CD4-positive, alpha-beta T cell treated with Interleukin-17A for 4 hours (primary cell): Measurements from ENCODE around the gene RPS16.

Experiments
- DNase-seq: peaks from one replicate; pipeline ENCODE4 v3.0.0-alpha.2; 2020; ENCODE audit warnings: mixed read lengths

The RPS16 gene

DNA sequence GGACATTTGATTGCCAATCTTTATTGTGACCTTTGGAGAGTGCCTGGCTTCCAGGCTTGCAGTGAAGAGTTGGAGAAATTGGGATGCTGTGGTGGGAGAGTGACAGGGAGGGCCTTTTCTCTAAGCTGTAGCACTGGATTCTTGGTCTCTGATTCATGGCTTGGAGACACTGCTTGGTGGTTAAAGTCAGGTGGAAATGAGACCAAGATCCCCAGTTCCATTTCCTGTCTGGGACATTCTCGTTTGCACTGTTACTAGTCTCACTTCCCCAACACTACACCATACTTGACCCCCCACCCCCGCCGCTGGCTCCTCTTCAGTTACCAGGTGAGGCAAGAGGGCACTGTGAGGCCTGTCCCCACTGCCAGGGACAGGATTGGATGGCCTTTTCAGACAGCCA lies 12.5 kb upstream of the RPS16 start:
- no peak for DNase-seq

DNA sequence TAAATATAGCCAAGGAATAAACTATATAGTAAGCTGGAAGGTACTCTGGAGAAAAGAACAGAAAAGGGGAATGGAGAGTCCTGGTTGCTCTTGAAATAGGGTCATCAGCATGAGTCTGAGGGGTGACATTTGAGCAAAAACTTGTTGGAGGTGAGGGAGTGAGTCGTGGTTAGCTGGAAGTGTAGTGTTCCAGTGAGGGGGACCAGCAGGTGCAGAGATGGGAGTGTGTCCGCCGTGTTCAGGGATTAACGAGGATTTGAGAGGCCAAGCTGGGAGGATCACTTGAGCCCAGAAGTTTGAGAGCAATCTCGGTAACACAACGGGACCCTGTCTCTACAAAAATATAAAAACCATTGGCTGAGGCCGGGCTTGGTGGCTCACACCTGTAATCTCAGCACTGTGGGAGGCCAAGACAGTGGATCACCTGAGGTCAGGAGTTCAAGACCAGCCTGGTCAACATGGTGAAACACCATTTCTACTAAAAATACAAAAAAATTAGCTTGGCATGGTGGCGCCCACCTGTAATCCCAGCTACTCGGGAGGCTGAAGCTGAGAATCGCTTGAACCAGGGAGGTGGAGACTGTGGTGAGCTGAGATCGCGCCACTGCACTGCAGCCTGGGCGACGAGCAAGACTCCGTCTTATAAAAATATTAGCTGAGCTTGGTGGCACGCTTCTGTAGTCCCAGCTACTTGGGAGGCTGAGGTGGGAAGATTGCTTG lies 10.8 kb upstream of the RPS16 start:
- no peak for DNase-seq

DNA sequence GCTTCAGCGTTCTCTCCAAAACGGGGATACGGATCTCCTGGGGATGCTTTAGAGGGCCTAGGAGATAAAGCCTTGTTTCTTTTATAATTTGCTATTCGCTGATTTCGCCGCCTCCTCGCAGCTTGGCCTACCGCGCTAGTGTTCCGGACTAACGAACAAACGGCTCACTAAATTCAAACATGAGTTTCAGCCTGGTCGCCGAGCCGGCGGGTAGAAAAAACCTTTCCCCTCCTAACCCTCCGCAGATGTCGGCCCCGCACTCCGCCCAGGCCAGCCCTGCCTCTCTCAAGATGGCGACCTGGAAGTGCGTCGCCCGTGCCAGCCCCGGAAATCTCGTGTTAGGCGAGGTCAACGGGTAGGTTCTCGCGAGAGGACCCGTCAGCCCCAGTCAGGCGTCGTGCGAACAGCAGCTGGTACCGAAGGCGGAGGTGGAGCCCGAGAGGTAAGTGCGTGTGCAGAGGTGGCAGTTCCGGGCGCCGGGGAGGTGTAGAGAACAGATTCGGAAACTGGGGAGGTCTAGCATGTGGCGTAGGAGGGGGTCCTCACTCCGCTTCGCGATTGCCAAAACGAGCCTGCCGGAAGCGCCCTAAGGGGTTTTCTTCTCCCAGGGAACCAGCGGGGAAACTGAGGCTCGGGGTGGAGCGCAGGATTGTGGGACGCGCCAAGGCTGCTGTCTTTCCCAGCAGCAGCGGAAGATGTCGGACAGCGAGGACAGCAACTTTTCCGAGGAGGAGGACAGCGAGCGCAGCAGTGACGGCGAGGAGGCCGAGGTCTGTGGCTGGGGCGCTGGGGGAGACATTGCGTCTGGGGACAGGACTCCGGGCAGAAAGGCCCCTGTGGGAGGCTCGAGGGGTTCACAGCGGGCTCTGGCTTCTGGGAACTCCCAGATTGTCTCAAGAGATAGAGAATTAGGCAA lies 9.7 kb upstream of the RPS16 start, which contains the start of gene SUPT5H:
SUPT5H (plus strand) TSS at position 387 of the 916 bp plus-strand sequence; CDS start at position 696, 309 bp downstream.
- peak; percentile 97 for DNase-seq

DNA sequence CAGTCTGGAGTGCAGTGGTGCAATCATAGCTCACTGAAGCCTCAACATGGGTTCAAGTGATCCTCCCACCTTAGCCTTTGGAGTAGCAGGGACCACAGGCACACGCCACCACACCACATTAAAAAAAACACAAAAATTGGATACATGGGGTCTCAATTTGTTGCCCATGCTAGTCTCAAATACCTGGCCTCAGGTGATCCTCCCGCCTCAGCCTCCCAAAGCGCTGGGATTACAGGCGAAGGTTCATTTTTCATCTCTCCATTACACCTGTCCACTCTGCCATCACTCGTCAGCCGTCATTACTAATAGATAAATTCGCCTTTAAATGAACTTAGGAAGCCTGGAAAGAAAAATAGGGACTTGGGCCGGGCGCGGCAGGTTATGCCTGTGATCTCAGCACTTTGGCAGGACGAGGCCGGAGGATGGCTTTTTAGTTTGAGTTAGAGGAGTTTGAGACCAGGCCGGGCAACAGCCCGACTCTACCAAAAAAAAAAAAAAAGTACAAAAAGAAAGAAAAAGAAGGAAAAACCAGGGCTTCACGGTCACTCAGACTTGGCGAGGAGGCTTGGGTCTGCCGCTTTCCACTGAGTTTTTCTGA lies 8.9 kb upstream of the RPS16 start:
- DNase-seq: no peak

DNA sequence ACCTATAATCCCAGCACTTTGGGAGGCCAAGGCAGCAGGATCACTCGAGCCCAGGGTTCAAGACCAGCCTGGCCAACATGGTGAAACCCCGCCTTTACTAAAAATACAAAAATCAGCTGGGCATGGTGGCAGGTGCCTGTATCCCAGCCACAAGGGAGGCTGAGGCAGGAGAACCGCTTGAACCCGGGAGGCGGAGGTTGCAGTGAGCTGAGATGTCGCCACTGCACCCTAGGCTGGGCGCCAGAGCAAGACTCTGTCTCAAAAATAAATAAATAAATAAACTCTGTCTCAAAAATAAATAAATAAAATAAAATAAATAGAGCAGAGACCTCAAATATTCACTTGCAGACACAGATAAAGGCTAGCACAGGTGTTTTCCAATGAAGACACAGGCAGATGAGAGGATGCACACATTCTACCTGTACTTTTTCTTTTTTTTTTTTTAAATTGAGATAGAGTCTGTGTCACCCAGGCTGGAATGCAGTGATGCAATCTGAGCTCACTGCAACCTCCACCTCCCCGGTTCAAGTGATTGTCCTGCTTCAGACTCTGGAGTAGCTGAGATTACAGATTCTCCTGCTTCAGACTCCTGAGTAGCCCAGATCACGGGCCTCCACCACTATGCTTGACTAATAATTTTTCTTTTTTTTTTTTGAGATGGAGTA lies 2.7 kb upstream of the RPS16 start:
- DNase-seq: no peak

DNA sequence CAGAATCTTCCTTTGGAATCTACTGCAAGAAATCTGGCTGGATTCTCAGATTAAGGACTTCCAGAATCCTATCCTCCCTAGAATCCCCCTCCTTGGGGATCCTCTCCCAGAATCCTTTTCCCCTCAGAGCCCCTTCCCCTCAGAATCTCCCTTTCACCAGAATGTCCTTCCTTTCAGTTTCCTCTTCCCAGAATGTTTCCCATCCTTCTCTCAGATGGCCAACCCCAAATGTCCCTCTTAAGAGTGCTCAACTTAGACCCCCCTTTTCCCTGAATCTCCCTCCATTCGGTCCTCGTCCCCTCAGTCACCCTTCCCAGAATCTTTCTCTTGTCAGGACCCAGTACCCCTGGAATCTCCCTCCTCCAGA lies 584 bp upstream of the RPS16 start:
- DNase-seq: no peak

DNA sequence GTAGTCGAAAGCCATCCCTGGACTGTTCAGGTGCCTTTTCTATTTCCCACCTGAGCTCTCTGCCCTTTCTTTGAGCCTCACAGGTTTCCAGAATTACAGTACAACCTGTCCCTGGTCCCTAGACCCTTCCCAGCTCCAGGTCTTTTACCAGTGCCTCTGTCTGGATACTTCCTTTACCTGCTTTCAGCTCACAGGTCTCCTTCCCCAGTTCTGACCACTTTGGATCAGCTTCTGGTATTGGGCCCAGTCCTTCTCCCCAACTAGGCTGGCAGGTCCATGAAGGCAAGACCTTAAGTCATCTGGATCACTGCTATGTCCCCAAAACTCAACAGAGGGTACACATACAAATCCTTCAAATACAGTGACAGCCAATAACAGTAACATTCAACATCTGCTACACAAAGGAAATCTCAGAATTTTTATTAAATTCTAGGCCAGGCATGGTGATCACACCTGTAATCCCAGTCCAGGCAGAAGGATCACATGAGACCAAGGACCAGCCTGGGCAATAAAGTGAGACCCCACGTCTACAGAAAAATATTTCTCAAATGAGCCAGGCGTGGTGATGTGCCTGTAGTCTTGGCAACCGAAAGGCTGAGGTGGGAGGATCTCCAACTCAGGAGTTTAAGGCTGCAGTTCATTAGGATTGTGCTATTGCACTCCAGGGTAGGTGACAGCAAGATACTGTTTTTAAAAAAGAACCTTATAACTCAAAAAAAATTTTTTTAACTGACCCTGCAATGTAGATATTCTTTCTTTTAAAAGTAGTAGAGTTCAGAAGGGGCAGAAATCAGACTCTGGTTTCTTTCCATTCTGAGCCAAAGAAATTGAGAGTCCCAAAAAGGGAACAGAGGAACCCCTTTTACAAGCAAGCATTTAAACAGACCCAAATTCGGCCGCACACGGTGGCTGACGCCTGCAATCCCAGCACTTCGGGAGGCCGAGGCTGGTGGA lies 1.3 kb downstream of the RPS16 start:
- DNase-seq: no peak

DNA sequence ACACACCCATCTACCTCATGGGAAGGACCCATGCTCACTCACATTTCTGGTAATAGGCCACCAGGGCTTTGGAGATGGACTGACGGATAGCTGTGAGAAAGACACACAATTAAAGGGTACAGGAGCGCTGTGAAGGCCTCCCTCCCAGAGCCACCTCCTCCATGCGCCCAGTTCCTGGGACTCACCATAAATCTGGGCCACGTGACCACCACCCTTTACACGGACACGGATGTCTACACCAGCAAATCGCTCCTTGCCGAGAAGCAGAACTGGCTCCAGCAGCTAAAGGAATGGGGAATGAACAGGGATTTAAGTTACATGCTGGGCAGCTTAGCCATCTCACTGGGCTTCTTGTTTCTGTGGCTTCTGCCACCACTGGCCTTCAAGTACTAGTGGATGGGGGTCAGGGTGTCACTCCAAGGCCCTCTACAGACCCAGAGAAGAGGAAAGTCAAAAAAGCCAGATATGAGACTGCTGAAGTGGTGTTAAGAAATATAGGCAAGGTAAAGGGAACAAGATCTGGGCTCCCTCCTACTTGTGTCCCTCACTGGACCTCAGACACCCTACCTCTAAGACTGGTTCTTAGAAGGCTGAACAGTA lies 2.2 kb downstream of the RPS16 start:
- no peak for DNase-seq

DNA sequence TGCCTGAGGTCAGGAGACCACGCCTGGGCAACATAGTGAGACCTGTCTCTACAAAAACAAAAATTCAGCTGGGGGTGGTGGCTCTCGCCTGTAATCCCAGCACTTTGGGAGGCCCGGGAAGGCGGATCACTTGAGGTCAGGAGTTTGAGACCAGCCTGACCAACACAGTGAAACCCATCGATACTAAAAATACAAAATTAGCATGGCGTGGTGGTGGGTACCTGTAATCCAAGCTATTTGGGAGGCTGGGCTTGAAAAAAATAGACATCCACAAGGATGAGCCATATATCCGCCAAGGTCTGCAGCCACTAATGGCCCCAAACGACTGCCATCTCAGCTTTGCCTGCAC lies 3.1 kb downstream of the RPS16 start:
- DNase-seq: no peak

DNA sequence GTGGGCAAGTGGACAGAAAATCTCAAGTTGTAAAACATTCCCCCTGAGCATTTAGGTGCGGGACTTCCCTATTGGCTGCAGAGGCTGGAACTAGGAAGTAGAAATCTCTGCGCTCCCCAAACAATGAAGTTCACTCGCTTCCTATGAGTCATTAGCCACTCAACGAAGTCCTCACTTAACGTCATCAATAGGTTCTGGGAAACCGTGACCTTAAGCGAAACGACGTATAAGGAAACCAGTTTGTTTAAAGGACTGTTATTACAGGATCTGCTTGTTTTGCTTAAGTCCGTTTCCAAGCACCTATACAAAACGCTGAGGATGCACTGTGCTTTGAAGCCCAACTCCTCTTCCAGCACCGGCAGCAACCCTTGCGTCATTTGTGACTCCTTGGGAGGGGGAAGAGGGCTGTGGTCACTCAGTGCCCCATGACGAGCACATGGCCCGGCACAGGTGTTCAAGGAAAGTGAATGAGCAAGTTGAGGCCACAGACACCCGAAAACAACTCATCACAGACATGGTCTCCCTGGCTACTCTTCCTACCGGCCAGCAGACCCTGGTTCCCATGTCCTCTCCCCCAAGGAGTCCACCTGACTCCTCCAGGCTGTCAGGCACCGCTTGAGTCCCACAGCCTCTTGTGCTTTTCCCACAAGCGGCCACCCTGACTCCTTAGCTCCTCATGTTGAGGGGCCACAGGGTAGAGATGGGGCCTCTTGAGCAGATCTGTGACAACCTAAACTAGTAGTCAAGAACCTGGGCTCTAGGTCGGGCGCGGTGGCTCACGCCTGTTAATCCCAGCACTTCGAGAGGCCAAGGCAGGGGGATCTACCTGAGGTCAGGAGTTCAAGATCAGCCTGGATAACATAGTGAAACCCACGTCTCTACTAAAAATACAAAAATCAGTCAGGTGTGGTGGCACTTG lies 4.8 kb downstream of the RPS16 start:
- peak; percentile 40 for DNase-seq

DNA sequence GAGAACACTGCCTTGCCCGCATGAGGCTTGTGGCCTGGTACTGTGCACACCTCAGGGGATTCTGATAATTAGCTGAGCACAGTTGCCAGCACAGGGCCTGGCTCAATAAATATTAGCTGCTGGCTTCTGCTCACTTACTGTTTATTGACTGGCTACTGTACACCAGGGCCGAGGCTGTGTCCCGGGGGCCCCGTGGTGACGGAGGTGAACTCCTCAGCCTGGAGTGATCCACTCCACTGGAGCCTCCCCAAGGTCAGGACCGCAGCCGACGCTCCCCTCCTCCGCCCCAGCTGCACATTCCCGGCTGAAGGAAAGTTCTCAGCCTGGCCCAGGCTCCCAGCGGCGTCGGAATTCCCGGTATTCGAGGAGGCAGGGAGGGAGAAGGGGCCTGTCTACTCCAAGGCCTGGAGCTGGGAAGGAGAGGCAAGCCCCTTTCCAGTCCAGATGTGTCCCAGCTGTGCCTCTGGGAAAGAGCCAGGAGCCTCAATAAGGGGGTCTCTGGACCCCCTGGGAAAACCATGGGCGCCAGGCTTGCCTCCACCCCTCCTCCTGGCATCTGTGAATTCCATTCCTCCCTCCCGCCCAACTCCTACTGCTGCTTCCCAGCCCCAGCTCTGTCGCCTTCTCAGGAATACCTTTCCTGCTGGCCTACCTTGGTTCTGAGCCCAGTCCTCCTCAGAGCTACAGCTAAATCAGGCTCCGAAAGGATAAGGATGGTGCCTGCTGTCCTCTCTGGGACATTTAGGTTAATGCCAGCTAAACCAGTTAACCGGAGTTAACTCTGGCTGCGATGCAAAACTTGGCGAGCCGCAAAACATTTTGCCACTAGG lies 7.3 kb downstream of the RPS16 start:
- no peak for DNase-seq

DNA sequence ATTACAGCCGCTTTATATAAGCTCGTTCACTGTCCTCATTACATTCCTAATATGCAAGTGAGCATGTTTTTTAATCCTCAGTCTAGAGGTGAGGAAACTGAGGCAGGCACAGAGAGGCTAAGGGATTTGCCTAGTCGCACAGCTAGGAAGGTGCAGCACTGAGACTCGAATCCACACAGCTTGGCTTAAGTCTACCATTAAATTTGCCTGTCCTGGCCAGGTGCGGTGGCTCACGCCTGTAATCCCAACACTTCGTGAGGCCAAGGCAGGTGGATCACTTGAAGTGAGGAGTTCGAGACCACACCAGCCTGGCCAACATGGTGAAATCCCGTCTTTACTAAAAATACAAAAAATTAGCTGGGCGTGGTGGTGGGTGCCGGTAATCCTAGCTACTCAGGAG lies 8.0 kb downstream of the RPS16 start:
- DNase-seq: no peak

DNA sequence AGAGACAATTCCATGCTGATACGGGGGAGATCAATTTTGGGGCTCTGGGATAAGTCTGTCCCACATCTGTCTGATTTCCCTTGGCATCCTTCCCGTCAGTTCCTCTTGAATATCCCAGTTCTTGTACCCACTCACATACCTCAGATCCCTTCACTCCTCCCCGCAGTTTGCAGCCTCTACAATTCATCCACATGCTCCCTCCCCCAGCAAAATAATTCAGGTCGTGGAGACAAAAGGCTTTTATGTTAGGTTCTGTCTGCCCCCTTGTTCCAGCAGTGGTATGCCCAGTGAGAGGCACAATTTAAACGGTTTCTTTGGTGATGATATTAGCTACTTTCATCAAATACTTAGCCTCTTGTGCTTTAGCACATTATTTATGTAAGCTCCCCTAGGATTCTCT lies 9.6 kb downstream of the RPS16 start:
- no peak for DNase-seq

DNA sequence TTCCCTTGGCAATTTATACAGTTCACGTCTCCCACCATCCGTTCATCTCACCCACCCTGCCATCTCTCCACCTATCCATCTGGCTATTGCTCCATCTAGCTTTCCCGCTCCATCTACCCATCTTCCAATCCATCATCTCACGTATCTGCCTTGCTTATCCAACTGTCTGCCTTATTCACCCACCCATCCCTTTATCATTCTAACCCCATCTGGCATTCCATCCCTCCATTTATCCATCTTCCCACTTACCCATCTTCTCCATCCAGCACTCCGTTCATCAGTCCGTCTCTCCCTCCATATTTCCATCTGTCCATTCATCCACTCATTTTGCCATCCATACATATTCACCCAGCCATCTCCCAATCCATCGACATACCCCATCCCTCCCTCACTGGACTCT lies 10.0 kb downstream of the RPS16 start:
- DNase-seq: no peak

DNA sequence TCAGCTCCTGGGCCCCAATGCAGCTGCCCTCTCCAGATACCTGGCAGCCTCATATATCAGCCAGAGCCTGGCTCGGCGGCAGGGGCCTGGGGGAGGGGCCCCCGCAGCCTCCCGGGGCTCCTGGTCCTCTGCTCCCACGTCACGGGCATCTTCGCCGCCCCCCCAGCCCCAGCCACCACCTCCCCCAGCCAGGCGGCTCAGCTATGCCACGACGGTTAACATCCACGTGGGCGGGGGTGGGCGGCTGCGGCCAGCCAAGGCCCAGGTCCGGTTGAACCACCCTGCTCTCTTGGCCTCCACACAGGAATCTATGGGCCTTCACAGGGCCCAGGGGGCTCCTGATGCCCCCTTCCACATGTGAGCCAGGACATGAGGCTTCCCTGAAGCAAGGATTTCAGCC lies 10.8 kb downstream of the RPS16 start:
- no peak for DNase-seq

DNA sequence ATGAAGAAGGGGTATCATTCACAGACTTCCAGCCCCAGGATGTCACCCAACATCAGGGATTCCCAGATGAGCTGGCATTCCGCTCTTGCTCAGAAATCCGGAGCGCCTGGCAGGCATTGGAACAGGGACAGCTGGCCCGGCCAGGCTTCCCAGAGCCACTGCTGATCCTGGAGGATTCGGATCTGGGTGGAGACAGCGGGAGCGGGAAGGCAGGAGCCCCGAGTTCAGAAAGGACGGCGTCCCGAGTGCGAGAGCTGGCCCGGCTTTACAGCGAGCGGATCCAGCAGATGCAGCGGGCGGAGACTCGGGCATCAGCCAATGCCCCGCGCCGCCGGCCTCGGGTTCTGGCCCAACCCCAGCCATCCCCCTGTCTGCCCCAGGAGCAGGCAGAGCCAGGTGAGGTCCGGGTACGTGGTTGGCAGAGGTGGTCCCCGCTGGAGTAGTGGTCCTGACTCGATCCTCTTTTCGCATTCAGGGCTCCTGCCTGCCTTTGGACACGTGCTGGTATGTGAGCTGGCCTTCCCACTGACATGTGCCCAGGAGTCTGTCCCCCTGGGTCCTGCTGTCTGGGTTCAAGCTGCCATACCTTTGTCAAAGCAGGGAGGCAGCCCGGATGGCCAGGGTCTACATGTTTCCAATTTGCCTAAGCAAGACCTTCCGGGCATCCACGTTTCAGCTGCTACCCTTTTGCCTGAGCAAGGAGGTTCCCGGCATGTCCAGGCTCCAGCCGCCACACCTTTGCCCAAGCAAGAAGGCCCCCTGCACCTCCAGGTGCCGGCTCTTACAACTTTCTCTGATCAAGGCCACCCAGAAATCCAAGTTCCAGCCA lies 12.3 kb downstream of the RPS16 start:
- DNase-seq: no peak

DNA sequence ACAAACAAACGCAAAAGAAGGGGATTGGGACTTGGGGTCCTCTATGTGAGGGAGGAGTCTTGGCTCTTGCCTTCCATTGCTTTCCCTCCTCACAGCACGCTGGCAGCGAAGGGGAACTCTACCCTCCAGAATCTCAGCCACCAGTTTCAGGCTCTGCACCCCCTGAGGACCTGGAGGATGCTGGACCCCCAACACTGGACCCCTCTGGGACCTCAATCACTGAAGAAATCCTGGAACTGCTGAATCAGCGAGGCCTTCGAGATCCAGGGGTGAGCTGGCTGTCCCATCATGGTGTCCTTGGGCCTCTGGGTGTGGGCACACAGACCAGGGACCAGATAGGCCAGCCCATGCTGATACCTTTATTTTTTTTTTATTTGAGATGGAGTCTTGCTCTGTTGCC lies 13.7 kb downstream of the RPS16 start:
- no peak for DNase-seq

DNA sequence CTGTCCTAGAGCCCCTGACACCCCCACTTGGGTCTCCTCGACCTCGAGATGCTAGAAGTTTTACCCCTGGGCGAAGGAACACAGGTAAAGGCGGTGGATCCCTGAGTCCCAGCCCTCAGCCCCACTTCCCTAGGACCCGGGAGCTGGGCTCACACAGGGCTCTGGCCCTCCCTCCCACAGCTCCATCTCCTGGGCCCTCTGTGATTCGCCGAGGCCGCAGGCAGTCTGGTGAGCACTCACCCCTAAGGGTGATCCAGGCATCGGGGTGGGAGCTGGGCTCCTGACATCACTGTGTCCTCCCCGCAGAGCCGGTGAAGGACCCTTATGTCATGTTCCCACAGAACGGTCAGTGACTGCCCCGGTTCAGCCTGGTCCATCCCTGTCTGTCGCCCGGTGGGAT lies 15.0 kb downstream of the RPS16 start:
- DNase-seq: no peak

DNA sequence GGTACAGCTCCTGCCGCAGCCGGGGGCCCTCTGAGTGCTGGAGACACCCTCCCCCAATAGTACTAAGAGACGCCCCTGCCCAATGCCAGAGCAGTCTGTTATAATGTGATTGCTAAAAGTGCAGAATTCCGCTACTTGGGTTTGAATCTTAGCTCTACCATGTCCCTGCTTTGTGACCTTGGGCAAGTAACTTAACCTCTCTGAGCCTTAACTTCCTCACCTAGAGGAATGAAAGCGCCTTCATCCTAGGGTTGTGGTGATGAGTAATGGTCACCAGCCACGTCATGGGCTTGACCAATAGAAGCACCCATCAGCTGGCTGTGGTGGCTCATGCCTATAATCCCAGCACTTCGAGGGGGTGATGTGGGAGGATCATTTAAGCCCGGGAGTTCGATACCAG lies 16.7 kb downstream of the RPS16 start:
- DNase-seq: no peak
